Renal cortical epithelial cell (primary cell): ENCODE results near the gene EXOSC10. TPM values are rescaled to one million over a fixed set of nuclear protein-coding genes. Genes with fewer than 3 reads are reported as not detected.
"Not testable (repeated sequence)": the region's sequence is repeated elsewhere in the genome, so short reads cannot be mapped to it uniquely, and the experiment has no call there.

ENCODE experiments used
- DNase-seq: peaks from one replicate; pipeline ENCODE4 v3.0.0-alpha.2; 2011; ENCODE audit warnings: low read depth
- total RNA-seq: library from RNA; depleted of rRNA; stranded (reverse); fragments of >200 nt; gene quantifications from 2 replicates; pipeline ENCODE4 v1.2.3, GENCODE V29; 2014

Gene EXOSC10
- total RNA-seq, 1 donor from 2014 or later, result 65.5 TPM

DNA sequence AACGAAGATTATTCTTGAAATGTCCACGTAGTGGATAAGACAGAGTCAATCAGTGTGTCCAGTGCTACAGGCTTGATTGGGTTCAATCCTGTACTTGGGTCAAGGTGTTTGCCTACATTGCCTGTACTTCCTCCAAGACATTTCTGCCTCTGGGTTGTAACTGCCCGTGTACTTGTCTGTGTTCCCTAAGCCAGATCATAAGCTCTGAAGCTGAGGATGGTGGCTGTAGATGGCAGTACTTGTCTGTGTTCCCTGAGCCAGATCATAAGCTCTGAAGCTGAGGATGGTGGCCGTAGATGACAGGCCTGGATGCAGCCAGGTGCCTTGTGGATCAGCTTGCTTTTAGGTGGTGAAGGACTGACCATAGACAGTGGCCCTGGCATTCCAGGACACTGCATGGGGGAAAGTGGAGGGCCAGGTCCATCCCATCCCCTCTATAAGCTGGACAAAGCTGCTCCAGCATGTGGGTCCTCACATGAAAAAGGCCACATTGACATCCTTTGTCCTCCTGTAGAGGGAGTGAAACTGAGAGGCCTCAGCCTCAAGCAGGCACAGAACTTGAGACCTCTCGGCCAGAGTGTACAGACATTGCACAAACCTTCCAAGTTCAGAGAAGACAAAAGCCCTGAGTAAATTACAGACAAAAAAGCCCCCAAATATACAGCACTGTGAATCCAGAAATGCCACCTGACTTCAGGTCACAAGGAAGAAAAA lies 37.9 kb downstream of the EXOSC10 start:
- DNase-seq, result no peak

DNA sequence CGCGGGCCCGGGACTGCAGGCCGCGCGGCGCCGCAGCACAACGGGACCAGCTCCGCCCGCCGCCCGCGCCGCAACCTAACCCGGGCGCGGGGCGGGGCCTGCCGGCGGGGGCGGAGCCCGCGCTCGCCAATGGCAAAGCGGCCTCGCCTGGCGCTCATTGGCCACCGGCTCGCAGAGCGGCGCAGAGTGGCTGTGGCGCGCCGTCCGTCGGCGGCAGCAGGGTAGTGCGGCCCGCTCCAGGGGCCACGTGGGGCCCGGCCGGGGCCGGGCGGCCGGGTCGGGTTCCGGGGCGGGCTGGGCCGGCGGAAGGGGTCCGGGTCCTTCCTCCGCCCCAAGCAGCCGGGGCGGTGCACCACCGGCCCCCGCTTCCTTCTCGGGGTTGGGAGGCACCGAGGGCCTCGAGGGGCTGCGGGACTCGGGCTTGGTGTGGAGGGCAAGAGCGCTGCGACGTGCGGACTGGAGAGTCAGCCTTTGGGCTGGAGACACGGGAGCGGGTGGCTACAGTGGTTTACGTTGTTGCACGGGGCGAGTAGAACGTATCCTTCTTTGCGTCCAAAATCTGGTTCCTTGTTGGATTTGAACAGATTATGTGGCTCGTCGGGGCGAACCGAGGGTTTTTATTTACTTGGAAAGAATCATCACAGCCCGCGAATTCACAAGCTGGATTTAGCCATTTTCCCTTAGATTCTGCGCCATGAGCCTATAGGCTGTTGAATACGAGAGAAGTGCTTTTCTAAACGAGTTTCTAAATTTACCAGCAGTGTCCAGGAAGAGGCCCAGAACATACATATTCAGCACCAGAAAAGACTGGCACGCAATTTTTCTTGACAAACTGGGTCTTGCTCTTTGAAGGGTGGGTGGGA lies 39.5 kb downstream of the EXOSC10 start, which contains the start of gene SRM:
Gene SRM, minus strand, starts transcription at position 51 of the 863 bp plus-strand sequence. CDS start 75 bp downstream, outside the sequence.
- peak; percentile 68 for DNase-seq

DNA sequence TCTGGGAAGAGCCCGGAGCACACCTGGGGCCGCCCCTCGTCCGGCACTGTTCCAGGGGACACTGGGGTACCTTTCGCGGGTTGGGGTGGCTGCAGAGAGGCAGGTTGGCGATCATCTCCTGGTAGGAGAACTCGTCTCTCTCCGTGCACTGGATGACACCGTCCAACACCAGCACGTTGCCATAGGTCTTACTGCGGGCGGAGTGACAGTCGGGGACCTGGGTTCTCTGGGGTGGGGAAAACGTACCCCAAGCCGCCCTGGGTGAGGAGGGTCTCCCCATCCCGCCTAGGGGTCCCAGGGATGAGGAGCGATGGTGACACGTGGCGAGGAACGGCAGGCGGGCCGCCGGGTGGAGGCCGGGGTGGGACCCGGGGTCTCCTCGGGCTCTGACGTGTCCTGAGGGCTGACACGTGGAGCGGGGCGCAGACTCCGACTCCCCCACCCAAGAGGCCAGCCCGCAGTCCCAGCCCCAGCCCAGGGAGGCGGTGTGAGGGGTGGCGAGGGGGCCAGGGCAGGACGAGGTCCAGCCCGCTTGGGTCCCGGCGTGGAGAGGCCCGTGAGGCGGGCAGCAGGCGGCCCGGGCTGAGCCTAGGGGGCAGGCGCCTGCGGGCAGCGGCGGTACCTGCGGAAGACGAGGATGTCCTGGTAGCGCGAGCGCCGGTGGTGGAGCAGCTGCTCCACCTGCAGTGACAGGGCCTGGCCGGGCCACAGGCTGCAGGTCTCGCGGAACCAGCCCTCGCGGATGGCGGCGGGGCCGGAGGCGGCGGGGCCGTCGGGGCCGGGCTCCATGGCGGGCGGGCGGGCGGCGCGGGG lies 40.3 kb downstream of the EXOSC10 start:
- no peak for DNase-seq

DNA sequence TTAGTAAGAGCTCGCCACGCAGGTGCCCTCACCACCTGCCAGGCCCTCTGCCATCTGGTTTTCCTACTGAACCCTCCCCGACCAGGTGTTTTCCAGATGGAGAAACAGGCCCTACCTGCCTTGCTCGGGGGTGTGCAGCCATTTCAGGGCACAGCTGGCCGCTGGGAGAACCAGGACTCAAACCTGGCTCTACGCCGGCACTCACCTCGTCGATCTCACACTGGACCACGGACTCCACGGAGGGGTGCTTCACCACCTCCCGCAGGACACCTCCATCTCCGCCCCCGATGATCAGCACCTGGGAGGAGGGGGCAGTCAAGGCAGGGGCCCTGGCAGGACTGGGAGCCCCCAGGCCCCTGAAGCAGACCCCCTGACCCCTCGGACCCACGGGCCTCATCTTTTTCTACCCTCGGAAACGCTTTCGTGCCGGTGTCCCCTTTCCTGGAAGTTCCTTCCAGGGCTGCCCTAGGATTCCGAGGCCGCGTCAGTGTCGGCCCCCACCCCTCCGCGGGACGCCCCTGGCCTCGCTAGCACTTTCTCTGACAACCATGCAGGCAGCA lies 41.0 kb downstream of the EXOSC10 start:
- no peak for DNase-seq

DNA sequence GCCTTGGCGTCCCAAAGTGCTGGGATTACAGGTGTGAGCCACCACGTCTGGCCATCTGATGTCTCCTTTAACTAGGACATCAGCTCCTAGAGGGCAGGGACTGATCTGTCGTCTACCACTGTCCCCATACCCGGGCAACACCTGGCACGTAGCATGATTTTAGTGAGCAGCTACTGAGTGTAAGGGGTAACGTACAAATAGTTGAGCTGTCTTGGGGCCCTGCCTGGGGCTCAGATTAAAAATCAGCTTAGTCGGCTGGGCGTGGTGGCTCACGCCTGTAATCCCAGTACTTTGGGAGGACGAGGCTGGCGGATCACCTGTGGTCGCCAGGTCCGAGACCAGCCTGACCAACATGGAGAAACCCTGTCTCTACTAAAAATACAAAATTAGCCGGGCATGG lies 41.6 kb downstream of the EXOSC10 start:
- no peak for DNase-seq

DNA sequence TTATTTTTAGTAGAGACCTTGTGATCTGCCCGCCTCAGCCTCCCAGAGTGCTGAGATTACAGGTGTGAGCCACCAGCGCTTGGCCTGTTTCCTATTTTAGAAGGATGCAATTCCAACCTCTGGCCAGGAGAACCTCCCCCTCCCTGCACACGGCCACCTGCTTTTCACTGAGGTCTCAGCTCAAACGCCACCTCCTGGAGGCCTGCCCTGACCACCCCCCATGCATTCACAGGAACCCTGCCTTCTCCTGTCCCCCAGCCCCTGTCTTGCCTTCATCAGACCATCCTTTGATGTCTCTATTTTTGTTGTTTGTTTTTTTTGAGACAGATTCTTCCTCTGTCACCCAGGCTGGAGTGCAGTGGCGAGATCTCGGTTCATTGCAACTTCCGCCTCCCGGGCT lies 42.2 kb downstream of the EXOSC10 start:
- no peak for DNase-seq

DNA sequence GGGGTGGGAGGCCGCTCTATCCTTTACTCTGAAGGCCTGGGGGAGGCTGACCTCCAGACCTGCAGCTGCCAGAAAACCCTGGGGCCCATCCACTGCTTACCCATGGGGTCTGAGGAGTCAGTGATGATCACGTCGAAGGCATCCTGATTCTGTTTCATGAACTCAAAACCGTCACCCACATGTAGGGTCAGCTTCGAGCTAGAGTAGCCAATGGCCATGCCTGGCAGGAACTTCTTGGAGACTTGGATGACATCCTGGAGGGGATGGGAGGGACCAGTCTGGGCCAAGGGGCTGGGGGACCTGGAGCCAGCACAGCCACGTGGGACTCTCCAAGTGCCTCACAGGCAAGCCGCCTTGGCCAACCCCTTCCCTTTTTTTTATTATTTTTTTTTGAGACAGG lies 43.2 kb downstream of the EXOSC10 start:
- no peak for DNase-seq

DNA sequence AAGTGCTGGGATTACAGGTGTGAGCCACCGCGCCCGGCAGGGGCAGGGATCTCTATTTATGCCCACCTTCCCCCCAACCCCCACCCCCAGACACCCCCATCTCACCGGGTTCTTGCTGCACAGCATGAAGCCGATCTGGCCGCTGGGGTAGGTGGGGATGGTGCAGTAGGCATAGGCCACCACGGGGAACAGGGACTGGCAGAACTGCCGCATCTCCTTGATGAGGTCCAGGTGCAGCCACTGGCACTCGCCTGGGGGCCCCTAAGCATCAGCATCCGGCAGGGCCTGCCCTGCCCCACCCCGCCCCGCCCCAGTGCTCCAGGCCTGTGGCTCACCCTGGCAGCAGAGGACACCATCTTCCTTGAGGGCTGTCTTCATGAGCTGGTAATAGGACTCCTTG lies 44.0 kb downstream of the EXOSC10 start:
- DNase-seq, result no peak

DNA sequence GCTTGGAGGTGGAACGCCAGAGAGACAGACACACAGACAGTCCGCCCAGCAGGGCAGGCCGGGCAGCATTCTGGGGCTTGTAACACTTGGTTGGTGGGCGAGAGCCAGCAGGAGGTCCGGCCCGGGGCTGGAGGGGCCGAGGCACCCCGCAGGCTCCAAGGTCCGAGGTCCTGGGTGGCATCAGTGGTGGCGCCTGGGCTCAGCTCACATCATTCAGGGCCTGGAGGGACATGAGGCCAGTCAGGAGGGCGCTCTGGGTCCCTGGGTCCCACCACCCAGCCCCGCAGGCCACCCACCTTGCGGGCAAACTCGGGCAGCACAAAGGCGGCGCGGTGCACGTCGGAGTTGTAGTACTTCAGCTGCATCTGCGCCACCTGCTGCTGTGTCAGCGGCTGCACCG lies 45.0 kb downstream of the EXOSC10 start:
- no peak for DNase-seq

DNA sequence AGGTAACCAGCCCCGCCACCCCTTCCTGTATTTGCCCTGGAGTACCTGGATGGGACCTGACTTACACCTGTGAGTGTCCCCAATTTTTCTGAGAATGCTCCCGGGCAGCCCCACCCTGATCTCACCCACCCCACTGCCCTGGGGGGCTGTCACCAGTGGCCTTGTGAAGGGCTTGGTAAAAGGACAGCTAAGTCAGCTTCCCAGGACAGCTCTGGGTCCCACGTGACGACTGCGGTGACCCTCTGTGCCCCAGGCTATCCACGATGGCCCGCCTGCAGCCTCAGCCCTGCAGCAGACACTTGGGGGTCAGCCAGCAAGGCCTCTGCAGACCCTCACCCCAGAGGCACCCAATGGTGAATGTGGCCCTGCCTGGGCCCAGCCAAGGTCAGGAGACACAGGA lies 45.5 kb downstream of the EXOSC10 start:
- DNase-seq, result no peak

DNA sequence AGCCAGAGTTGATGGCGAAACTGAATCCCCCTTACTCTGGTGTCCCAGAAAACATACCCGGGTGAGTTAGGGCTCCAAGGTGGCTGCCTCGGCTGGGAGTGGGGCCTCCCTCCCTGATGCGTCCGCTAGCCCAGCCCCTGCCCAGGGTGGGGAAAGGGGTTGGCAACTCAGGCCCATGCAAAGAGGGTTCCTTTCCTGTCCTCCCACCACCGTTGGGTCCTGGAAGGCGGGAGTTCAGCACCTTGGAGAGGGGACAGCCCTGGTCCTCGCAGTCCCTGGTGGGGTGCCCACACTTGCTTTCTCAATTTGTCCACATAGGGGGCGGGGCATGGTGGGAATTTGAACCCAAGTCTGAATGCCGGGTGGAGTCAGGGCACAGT lies 45.9 kb downstream of the EXOSC10 start:
- DNase-seq, result no peak

DNA sequence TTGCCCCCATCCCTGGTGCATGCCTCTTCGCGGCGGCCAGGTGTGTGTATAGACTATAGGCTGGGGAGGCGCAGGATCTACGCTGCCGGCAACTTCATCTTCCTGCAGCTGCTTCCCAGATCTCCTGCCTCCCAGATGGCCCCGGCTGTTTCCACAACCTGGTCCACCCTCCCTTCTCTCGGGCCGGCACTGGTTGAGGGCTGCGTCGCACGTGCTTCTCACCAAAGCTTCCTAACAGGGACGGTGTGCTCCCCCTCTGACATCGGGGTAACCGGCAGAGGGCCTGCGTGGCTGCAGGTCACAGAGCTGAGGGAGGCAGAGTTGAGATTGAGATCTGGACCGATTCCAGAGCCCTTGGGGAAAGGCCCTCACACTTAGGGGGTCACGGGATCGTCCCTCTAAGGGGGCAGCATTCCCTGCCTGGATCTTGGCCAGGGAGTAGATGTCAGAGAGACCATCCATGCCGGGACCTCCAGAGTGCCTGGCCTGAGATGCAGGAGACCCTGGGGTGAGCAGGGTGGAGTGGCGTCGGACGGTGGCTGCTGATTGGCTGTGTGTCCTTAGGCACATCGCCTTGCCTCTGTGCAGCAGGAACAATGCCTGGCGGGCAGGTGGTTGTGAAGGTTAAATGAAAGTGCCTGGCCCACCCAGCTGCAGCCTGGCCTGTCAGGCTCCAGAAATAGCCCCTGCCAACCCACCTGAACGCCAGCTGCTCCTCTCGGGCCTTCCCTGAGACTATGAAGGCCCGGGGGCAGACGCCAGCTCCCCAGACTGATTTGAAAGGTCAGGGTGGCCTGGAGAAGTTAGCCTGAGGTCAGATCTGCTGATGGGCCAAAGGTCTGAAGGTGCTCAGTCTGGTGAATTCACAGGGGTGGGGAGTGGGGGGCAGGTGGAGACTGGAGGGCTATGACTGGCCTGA lies 46.6 kb downstream of the EXOSC10 start:
- DNase-seq, result no peak

DNA sequence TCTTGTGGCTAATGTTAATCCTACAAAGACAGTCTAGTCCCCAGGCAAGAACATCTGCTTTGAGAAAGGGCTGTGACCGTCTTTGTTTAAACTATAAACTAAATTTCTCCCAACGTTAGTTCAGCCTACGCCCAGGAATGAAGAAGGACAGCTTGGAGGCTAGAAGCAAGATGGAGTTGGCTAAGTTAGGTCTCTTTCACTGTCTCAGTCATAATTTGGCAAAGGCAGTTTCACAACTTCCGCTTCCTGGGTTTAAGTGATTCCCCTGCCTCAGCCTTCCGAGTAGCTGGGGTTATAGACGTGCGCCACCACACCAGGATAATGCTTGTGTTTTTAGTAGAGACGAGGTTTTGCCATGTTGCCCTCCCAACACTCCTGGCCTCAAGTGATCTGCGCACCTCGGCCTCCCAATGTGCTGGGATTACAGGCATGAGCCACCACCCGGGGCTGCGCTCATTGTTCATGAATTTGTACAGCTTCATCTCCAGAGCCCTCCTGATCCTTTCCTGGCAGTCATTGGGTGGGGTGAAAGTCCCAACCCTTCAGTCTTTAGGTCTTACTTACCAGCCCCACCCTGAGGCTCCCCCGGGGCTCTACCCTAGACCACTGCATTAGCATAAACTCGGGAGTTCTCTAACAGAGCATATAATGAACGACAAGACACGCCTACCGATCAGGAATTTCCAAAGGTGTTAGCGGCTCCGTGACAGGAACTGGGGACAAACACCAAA lies 47.7 kb downstream of the EXOSC10 start:
- no peak for DNase-seq

DNA sequence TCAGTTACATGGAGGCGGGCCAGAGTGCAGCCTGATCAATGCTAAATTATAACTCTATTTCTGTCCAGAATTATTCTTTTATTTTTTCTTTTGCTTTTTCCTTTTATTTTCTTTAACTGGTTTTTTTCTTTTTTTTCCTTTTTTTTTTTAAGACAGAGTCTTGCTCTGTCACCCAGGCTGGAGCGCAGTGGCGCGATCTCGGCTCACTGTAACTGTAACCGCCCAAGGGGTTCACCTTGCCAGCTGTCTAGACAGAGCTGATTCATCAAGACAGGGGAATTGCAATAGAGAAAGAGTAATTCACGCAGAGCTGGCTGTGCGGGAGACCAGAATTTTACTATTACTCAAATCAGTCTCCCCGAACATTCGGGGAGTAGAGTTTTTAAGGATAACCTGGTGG lies 48.5 kb downstream of the EXOSC10 start:
- not testable (repeated sequence) for DNase-seq

DNA sequence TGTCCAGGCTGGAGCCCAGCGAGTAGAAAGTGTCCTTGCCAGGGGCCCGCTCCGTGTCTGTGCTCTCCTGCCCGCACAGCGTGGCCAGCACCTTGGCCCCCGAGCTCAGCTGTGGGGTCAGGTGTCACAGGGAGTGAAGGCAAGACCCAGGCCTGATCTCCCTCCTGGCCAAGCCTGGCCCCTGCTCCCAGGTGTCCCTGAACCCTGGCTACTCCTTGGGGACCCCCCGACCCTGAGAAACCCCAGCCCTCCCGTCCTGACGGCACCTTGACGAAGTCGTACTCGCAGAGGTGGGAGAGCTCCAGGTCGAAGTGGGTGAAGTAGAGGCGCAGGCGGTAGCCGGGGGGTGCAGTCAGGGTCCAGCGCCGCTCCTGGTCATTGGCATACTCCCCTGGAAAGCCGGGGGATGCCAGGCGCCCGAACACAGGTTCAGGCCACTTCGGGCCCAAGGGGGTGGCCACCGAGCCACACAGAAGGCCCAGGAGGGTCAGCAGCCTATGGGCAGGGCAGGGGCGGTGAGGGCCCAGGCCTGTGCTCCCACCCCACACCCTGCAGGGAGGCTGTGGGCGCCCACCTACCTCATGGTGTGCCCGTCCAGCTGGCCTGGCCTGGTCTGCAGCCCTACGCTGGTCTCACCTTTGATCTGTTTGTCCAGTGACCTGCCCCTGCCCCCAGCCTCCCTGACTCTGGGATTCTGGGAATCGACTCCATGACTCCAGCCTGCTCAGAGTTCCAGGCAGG lies 52.9 kb downstream of the EXOSC10 start, which contains the start of gene MASP2:
Gene MASP2, minus strand, starts transcription at position 615 of the 741 bp plus-strand sequence. Its CDS starts 32 bp downstream, at position 583.
- no peak for DNase-seq

DNA sequence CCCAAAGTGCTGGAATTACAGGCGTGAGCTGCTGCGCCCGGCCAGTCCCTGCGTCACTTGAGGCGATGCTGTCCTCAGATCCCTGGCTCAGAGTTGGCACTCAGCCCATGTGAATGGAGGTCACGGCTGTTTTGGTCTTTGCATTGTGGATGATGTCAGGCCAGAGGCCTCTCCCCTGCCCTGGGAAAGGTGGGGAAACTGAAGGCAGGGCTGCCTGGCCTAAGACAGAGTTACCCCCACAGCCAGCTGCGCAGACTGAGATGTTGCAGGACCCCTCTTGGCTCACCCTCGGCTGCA lies 53.5 kb downstream of the EXOSC10 start:
- DNase-seq, result no peak

DNA sequence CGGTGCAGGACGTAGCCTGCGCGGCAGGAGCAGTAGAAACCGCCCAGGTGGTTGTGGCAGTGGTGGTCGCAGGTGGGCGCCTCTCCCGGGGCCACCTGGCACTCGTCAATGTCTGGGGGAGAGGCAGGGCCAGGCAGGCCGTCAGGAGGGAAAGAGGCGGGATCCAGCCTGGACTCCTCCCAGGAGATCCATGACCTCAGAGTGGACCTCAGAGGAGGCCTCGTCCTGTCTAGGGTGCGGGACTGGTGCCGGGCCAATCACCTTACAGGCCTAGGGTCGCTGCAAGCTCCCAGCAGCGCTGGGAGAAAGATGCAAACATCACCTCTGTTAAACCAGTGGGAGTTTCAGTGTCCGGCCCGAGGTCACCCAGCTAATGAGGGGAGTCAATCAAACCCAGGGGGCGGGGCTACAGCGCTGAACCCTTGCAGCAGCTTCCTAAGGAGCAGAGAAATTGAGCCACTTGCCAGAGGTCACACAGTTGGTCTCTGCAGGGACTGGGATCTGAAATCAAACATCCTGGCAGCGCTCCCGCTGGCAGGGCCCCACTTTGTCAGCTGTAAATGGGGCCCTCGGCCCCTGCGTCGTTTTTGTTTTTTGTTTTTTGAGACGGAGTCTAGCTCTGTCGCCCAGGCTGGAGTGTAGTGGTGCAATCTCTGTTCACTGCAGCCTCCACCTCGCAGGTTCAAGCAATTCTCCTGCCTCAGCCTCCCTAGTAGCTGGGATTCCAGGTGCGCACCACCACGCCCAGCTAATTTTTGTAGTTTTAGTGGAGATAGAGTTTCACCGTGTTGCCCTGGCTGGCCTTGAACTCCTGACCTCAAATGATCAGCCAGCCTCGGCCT lies 54.0 kb downstream of the EXOSC10 start:
- DNase-seq, result no peak

DNA sequence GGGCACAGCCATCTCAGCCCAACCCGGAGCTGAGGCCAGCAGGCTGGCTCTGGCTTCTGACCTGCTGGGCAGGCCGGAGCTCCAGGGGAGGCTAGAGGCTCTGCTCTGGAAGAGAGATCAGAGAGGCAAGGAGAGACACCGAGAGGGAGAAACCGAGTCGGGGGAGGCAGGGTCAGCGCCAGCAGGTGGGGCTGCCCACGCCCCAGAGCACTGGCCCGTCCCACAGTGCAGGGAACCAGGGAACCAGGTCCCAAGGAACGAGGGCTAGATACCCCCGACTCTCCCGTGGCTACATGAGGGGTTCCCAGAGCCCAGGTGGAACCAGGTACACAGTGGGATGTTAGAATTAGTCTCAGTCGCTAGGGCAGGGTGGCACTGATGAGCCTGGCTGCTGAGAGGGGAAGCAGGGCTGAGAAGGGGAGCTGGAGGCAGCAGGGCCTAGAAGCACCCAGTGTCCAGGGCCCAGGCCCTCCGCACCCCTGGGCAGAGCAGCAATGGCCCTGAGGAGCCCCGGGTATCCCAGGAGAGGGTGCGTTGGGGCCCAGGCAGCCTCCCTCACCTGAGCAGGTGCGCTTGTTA lies 54.7 kb downstream of the EXOSC10 start:
- no peak for DNase-seq
